HL-60 (cell line): ENCODE measurements around the gene PNCK.

Experiments used
- DNase-seq, 2 experiments: peaks; one replicate each; pipeline ENCODE4 v3.0.0-alpha.2; 2010 to 2020; ENCODE audit warnings: low read depth in 1 of 2, low spot score in 1 of 2
- H3K27ac ChIP-seq: fragments of 250-450 bp; sonication (Bioruptor Pico); replicated peaks from 2 replicates; pipeline ENCODE4 v1.5.1; 2020; ENCODE audit warnings: mild to moderate bottlenecking, moderate library complexity
- H3K27me3 ChIP-seq: fragments of 250-450 bp; sonication (Bioruptor Pico); 2 replicates; pipeline ENCODE4 v1.5.1; 2021; ENCODE audit warnings: mild to moderate bottlenecking, moderate library complexity; ENCODE audit not compliant: insufficient read depth, poor library complexity, severe bottlenecking
- H3K4me3 ChIP-seq: replicated peaks from 2 replicates; pipeline ENCODE4 v1.5.1; 2011; ENCODE audit warnings: mild to moderate bottlenecking, control low read depth, low read length; ENCODE audit not compliant: insufficient read depth
- GABPA ChIP-seq: IDR thresholded peaks from 2 replicates; pipeline ENCODE4 v1.6.1; 2012; ENCODE audit warnings: low read depth
- POLR2AphosphoS5 ChIP-seq: IDR thresholded peaks from 2 replicates; pipeline ENCODE4 v1.6.1; 2012; ENCODE audit warnings: low read depth
- REST ChIP-seq: IDR thresholded peaks from 2 replicates; pipeline ENCODE4 v1.6.1; 2012; ENCODE audit warnings: low read depth; ENCODE audit not compliant: insufficient replicate concordance
- SPI1 ChIP-seq: IDR thresholded peaks from 2 replicates; pipeline ENCODE4 v1.6.1; 2012; ENCODE audit warnings: low read depth, mild to moderate bottlenecking, borderline replicate concordance
- TF ChIP-seq, protein P1 (sequence below): IDR thresholded peaks from one replicate; pipeline ENCODE4 v1.5.1; 2011; ENCODE audit warnings: low read length, control low read depth, inconsistent platforms; ENCODE audit not compliant: insufficient read depth

The PNCK gene

DNA sequence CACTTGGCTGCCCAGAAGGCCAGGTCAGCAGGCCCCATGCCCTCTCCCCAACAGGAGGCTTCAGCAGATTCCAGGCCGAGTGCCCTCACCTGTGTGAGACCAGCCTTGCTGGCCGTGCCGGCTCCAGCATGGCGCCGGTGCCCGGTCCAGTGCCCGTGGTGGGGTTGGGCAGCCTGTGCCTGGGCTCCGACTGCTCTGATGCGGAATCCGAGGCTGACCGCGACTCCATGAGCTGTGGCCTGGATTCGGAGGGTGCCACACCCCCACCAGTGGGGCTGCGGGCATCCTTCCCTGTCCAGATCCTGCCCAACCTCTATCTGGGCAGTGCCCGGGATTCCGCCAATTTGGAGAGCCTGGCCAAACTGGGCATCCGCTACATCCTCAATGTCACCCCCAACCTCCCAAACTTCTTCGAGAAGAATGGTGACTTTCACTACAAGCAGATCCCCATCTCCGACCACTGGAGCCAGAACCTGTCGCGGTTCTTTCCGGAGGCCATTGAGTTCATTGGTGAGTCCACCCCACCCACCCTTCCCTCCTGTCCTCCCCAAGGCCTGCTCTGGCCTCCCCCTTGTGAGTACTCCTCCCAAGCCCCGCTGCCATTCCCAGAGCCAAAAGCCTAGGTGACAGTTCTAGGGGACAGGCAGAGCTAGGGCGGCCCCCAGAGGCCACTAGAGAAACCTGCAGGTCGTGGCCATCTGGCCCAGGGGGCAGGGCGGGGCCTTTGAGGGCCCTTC lies 24.3 kb downstream of the PNCK start:
- TF ChIP-seq SPI1 (no peak), REST (no peak), GABPA (no peak), POLR2AphosphoS5 (no peak)
- TF ChIP-seq, protein P1, sequence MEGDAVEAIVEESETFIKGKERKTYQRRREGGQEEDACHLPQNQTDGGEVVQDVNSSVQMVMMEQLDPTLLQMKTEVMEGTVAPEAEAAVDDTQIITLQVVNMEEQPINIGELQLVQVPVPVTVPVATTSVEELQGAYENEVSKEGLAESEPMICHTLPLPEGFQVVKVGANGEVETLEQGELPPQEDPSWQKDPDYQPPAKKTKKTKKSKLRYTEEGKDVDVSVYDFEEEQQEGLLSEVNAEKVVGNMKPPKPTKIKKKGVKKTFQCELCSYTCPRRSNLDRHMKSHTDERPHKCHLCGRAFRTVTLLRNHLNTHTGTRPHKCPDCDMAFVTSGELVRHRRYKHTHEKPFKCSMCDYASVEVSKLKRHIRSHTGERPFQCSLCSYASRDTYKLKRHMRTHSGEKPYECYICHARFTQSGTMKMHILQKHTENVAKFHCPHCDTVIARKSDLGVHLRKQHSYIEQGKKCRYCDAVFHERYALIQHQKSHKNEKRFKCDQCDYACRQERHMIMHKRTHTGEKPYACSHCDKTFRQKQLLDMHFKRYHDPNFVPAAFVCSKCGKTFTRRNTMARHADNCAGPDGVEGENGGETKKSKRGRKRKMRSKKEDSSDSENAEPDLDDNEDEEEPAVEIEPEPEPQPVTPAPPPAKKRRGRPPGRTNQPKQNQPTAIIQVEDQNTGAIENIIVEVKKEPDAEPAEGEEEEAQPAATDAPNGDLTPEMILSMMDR: no peak
- peak in 1 of 2 experiments; percentile 22 for DNase-seq
- H3K4me3 ChIP-seq: no peak overlapping the region
- H3K27me3 ChIP-seq: peaks cover 22% of the 10 kb centered on the region
- no peak overlapping the region for H3K27ac ChIP-seq

DNA sequence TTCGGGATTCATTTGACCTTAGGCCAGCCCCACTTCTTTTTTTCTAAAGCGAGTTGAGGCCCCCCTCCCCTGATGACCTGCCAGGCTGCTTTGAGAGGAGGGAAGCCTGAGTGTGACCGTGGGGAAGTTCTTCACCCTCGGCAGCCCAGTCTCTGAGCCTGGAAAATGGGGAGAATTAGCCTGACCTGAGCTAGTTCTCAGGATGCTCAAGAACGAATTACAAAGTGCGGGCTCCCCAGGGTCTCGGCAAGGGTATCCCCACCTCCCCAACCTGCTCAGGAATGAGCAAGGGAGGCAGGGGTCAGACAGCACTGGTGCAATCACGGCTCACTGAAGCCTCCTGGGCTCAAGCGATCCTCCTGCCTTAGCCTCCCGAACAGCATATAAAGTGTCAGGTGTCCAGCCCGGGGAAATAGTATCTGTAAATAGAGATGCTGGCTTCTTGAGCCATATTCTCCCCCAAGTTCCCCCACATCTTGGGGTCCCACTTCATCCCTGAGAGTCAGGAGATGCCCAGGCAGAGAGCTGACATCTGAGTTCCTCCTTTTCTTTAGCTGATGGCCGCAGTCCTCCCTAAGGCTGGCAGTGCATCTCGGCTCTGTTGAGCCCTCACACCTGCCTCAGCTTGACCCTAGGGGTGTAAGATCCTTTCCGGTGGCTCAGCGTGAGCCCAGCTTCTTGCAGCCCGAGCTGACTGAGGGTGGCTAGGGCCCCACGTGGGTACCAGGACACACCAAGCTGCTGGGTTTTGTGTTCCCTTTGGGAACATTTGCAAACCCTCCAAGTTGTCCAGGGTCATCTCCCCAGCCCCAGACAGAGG lies 25.0 kb downstream of the PNCK start:
- Histone ChIP-seq H3K4me3 (no peak overlapping the region), H3K27me3 (peaks cover 26% of the 10 kb centered on the region), H3K27ac (no peak overlapping the region)
- no peak for DNase-seq
- TF ChIP-seq POLR2AphosphoS5: no peak
- no peak for TF ChIP-seq SPI1
- TF ChIP-seq REST: no peak
- no peak for TF ChIP-seq GABPA

DNA sequence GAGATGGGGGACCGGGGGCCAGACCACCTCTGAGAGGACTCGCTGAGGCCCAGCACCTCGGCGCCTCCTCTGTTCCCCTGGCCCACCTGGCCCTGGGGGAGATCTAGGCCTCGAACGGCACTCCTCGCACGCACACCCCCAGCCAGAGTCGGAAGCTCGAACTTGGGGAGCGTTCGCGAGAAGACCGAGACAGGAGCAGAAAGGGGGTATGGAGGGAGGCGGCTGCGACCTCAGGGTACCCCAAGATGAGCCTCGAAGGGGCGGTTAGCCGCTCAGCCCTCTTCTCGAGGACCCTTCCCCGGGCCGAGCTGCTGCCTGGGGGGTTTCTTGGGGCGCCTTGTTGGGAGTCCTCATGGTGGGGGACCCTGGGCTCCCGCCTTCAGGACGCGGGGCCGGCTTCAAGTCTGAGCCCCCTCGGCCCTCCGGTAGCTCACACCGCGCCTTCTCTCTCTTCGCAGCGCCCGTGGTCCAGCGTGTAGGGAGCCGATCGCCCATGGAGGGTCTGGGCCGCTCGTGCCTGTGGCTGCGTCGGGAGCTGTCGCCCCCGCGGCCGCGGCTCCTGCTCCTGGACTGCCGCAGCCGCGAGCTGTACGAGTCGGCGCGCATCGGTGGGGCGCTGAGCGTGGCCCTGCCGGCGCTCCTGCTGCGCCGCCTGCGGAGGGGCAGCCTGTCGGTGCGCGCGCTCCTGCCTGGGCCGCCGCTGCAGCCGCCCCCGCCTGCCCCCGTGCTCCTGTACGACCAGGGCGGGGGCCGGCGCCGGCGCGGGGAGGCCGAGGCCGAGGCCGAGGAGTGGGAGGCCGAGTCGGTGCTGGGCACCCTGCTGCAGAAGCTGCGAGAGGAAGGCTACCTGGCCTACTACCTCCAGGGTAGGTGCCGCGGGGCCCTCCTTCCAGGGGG lies 25.9 kb downstream of the PNCK start:
- Histone ChIP-seq H3K27ac (no peak overlapping the region), H3K4me3 (no peak overlapping the region), H3K27me3 (peaks cover 34% of the 10 kb centered on the region)
- TF ChIP-seq POLR2AphosphoS5 (no peak), SPI1 (no peak), REST (no peak), GABPA (no peak)
- TF ChIP-seq, protein P1: no peak
- DNase-seq: no peak
